ENCODE results near the gene FAM53B. TPM values are rescaled to one million over a fixed set of nuclear protein-coding genes. Genes with fewer than 3 reads are reported as not detected.

The FAM53B gene
- polyA plus RNA-seq, 1 of the 3 experiments (the other 2 are of a cell fraction): 5.6 TPM

DNA sequence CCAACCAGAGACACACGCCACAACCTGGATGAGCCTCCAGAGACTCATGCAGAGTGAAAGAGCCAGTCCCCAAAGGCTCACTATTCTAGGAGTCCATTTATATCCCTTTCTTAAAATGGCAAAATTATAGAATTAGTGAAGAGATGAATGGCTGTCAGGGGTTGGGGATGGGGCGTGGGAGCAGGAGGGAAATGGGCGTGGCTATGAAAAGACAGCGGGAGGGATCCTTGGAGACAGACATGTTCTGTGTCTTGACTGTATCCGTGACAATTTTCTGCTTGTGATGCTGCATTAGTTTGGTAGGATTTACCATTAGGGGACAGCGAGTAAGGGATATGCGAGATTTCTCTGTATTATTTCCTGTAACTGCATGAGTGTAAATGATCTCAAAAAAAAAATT lies 33.0 kb downstream of the FAM53B start (continued):
- TF ChIP-seq SIN3A (IDR thresholded peaks at IDR 0.05; ENCODE audit: borderline replicate concordance, low read depth, low read length) (no peak), TCF12 (IDR thresholded peaks at IDR 0.05) (no peak), FOSL2 (IDR thresholded peaks at IDR 0.05; ENCODE audit: borderline replicate concordance, low read depth) (no peak)

DNA sequence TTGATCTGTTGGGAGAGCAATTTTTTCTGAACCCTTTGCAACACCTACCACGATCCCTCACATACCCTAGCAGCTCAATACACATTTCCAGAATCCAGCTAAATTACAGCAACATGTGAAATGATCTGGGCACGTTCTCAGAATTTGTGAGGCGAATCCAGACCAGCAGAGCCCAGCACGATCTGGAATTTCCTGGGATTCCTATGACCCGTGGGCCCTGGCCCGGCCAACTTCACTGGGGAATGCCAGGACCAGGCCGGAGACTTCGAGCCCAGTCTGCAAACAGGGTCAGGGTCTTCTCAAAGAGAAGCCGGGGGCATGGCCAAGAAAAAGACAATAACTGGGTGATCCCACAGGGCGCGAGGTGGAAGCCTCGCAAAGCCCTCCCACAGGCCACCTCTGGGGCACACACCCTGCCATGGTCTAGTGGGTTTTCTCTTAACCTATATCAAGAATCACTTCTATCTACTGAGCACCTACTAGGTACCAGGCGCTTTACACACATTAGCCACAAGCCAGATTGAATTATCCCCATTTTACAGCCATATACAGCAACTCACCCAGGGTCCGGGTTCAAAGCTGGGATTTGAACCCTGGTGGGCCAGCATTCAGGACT lies 33.8 kb downstream of the FAM53B start:
- ChIA-PET POLR2A (no interaction called here), CTCF (interaction anchor here (1.1 to 2.1 kb wide), 3 partner anchors 31 to 62 kb away, joined by 4 to 11 read pairs (median 8); no protein-coding TSS in a partner anchor)
- 83% methylated on average over 8 of the region's 14 CpGs for WGBS (ENCODE audit: low lambda C conversion rate)
- H3F3A ChIP-seq (replicated peaks; ENCODE audit: insufficient read depth): no peaks in the 10 kb centered on the region
- TF ChIP-seq SMC3 (IDR thresholded peaks at IDR 0.05; ENCODE audit: low read depth, low read length): no peak
- no peak for TF ChIP-seq ELF1 (IDR thresholded peaks at IDR 0.05)
- TF ChIP-seq MEF2A (IDR thresholded peaks at IDR 0.05; ENCODE audit: borderline replicate concordance, low read depth): no peak
- TF ChIP-seq, protein P1, sequence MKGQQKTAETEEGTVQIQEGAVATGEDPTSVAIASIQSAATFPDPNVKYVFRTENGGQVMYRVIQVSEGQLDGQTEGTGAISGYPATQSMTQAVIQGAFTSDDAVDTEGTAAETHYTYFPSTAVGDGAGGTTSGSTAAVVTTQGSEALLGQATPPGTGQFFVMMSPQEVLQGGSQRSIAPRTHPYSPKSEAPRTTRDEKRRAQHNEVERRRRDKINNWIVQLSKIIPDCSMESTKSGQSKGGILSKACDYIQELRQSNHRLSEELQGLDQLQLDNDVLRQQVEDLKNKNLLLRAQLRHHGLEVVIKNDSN (IDR thresholded peaks at IDR 0.05; ENCODE audit: borderline replicate concordance, low read depth): no peak
- TF ChIP-seq, protein P2, sequence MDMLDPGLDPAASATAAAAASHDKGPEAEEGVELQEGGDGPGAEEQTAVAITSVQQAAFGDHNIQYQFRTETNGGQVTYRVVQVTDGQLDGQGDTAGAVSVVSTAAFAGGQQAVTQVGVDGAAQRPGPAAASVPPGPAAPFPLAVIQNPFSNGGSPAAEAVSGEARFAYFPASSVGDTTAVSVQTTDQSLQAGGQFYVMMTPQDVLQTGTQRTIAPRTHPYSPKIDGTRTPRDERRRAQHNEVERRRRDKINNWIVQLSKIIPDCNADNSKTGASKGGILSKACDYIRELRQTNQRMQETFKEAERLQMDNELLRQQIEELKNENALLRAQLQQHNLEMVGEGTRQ (IDR thresholded peaks at IDR 0.05; ENCODE audit: borderline replicate concordance, low read depth, low read length): no peak
- TF ChIP-seq EZH2phosphoT487 (IDR thresholded peaks at IDR 0.05; ENCODE audit: borderline replicate concordance, low read depth): no peak
- TF ChIP-seq NFIC (IDR thresholded peaks at IDR 0.05; ENCODE audit: borderline replicate concordance): no peak
- TF ChIP-seq, protein P3, sequence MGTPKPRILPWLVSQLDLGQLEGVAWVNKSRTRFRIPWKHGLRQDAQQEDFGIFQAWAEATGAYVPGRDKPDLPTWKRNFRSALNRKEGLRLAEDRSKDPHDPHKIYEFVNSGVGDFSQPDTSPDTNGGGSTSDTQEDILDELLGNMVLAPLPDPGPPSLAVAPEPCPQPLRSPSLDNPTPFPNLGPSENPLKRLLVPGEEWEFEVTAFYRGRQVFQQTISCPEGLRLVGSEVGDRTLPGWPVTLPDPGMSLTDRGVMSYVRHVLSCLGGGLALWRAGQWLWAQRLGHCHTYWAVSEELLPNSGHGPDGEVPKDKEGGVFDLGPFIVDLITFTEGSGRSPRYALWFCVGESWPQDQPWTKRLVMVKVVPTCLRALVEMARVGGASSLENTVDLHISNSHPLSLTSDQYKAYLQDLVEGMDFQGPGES (IDR thresholded peaks at IDR 0.05; ENCODE audit: low read depth, low read length): no peak
- TF ChIP-seq TCF12 (IDR thresholded peaks at IDR 0.05): no peak
- no peak for TF ChIP-seq TEAD4 (IDR thresholded peaks at IDR 0.05; ENCODE audit: borderline replicate concordance, insufficient read depth)
- no peaks in the 10 kb centered on the region for H3K9me3 ChIP-seq
- H2AFZ ChIP-seq (ENCODE audit: low read depth): no peak overlapping the region
- H3K27ac ChIP-seq (ENCODE audit: low read depth in 2 of 2, low read length in 1 of 2): peak overlapping the region in 1 of 2 experiments; percentile 90; a peak in 1 of 4 replicates
- H3K9ac ChIP-seq: no peak overlapping the region
- H3K4me2 ChIP-seq: no peak overlapping the region
- H3K4me3 ChIP-seq (ENCODE audit: low read depth in 2 of 2, low read length in 1 of 2): no peak overlapping the region
- peaks cover 0 to 47% of the 10 kb centered on the region in 2 experiments; a peak in 3 of 4 replicates for H3K4me1 ChIP-seq (ENCODE audit: control insufficient read depth in 1 of 2, insufficient read depth in 2 of 2, low read depth in 1 of 2, low read length in 1 of 2)
- no peaks in the 10 kb centered on the region; the same call in none of the 2 replicates for H3K79me2 ChIP-seq (ENCODE audit: insufficient read depth)
- DNase-seq: no peak
- peaks cover 0 to 7% of the 10 kb centered on the region in 2 experiments for H3K36me3 ChIP-seq (replicated peaks in 1 of 2; ENCODE audit: control insufficient read depth in 1 of 2, insufficient read depth in 2 of 2, low read length in 1 of 2)
- H3K27me3 ChIP-seq (ENCODE audit: insufficient read depth): no peaks in the 10 kb centered on the region
- H4K20me1 ChIP-seq (ENCODE audit: insufficient read depth): peaks cover 3% of the 10 kb centered on the region; the same call in 1 of the 2 replicates
- H3K9me2 ChIP-seq: no peaks in the 10 kb centered on the region
